Tibial nerve (tissue), 4 donors: Measurements from ENCODE around the gene FSTL1. TPM values are rescaled to one million over a fixed set of nuclear protein-coding genes. Genes with fewer than 3 reads are reported as not detected.

Experiments
- DNase-seq, 2 donors: peaks; one replicate each; pipeline ENCODE4 v3.0.0-alpha.2; 2019; ENCODE audit warnings: low spot score in 2 of 2
- H3K27ac ChIP-seq, 4 donors: fragments of 200-600 bp; sonication (generic) in 3 of 4; one replicate each; pipeline ENCODE4 v1.5.1; 2017 to 2019; ENCODE audit warnings: mild to moderate bottlenecking in 1 of 4
- H3K27me3 ChIP-seq, 2 donors: fragments of 200-600 bp; sonication (generic) in 1 of 2; one replicate each; pipeline versions ENCODE4 v1.5.1 to v1.6.0; 2017 to 2019
- H3K36me3 ChIP-seq, 3 donors: fragments of 200-600 bp; sonication (generic); one replicate each; pipeline ENCODE4 v1.5.1; 2018 to 2019
- H3K4me1 ChIP-seq, 4 donors: fragments of 200-600 bp; sonication (generic) in 3 of 4; one replicate each; pipeline ENCODE4 v1.5.1; 2017 to 2019
- H3K4me3 ChIP-seq, 4 donors: fragments of 200-600 bp; sonication (generic) in 3 of 4; one replicate each; pipeline ENCODE4 v1.5.1; 2017 to 2019; ENCODE audit warnings: mild to moderate bottlenecking in 1 of 4, moderate library complexity in 1 of 4
- H3K9me3 ChIP-seq, 4 donors: fragments of 200-600 bp; sonication (generic) in 3 of 4; one replicate each; pipeline ENCODE4 v1.5.1; 2017 to 2019
- CTCF ChIP-seq, 5 experiments: fragments of 200-600 bp in 3 of 5; fragments of 450-650 bp in 2 of 5; sonication (generic) in 3 of 5; IDR thresholded peaks; one replicate each; pipeline ENCODE4 v1.5.1; 2016 to 2019; ENCODE audit warnings: antibody characterized with exemption in 5 of 5, mild to moderate bottlenecking in 3 of 5, moderate library complexity in 2 of 5
- EP300 ChIP-seq, 2 donors: sonication (generic); formaldehyde crosslinking; IDR thresholded peaks; one replicate each; pipeline ENCODE4 v1.6.1; 2017; ENCODE audit warnings: antibody characterized with exemption in 2 of 2, mild to moderate bottlenecking in 1 of 2
- POLR2A ChIP-seq, 2 donors: fragments of 450-650 bp; IDR thresholded peaks; one replicate each; pipeline ENCODE4 v1.6.1; 2017; ENCODE audit warnings: antibody characterized with exemption in 2 of 2, mild to moderate bottlenecking in 2 of 2, moderate library complexity in 2 of 2
- WGBS, 2 donors: methylation state at CpG; one replicate each; pipeline ENCODE4 v1.1.5; 2018; 5-methylcytosine and 5-hydroxymethylcytosine counted together
- total RNA-seq, 4 donors: library from RNA; depleted of rRNA; stranded (reverse); fragments of >200 nt; gene quantifications; one replicate each; pipeline ENCODE4 v1.1.0, GENCODE V29; 2016

FSTL1 gene
- total RNA-seq, 4 donors from 2014 or later, result 389 to 942 (median 486) TPM

- Histone ChIP-seq H3K27ac (peak overlapping the region in 2 of 4 donors; percentile 60 to 77), H3K9me3 (no peaks in the 10 kb centered on the region), H3K4me1 (peaks cover 3 to 97% (median 36%) of the 10 kb centered on the region in 4 donors), H3K36me3 (peaks cover 0 to 20% (median 0%) of the 10 kb centered on the region in 3 donors), H3K4me3 (no peak overlapping the region), H3K27me3 (no peaks in the 10 kb centered on the region)
- TF ChIP-seq EP300 (IDR thresholded peaks at IDR 0.05), result no peak
- no peak for TF ChIP-seq CTCF (IDR thresholded peaks at IDR 0.05)
- no peak for TF ChIP-seq POLR2A (IDR thresholded peaks at IDR 0.05)
- WGBS, 2 donors, result 65 to 77% methylated on average over 4 of the region's 4 CpGs
- no peak for DNase-seq
These were observed 14.2 kb downstream of the FSTL1 start for GRCh38 chr3:120436523-120437050.

GRCh38 chr3:120435621-120436020 is 15.2 kb downstream of the FSTL1 start:
- H3K27me3 ChIP-seq, result no peaks in the 10 kb centered on the region
- DNase-seq, result no peak
- peak in 1 of 2 donors; percentile 24 for TF ChIP-seq EP300 (IDR thresholded peaks at IDR 0.05)
- TF ChIP-seq POLR2A (IDR thresholded peaks at IDR 0.05), result no peak
- no peak for TF ChIP-seq CTCF (IDR thresholded peaks at IDR 0.05)
- peak overlapping the region in 2 of 4 donors; percentile 60 to 77 for H3K27ac ChIP-seq
- peaks cover 0 to 21% (median 0%) of the 10 kb centered on the region in 3 donors for H3K36me3 ChIP-seq
- no peaks in the 10 kb centered on the region for H3K9me3 ChIP-seq
- 42 to 48% methylated on average over 4 of the region's 4 CpGs for WGBS, 2 donors
- no peak overlapping the region for H3K4me3 ChIP-seq
- H3K4me1 ChIP-seq, result peaks cover 3 to 97% (median 28%) of the 10 kb centered on the region in 4 donors

GRCh38 chr3:120433662-120434331 is 17.0 kb downstream of the FSTL1 start:
- Histone ChIP-seq H3K36me3 (peaks cover 0 to 21% (median 0%) of the 10 kb centered on the region in 3 donors), H3K9me3 (no peaks in the 10 kb centered on the region), H3K4me1 (peaks cover 3 to 97% (median 28%) of the 10 kb centered on the region in 4 donors), H3K4me3 (no peak overlapping the region), H3K27me3 (no peaks in the 10 kb centered on the region), H3K27ac (peak overlapping the region in 2 of 4 donors; percentile 60 to 77)
- TF ChIP-seq POLR2A (IDR thresholded peaks at IDR 0.05) (no peak), EP300 (IDR thresholded peaks at IDR 0.05) (no peak), CTCF (IDR thresholded peaks at IDR 0.05) (no peak)
- WGBS, 2 donors, result 83% methylated on average over 4 of the region's 4 CpGs
- no peak for DNase-seq

- peak overlapping the region in 3 of 4 donors; percentile 36 to 77 (median 74) for H3K27ac ChIP-seq
These were observed 18.5 kb downstream of the FSTL1 start for GRCh38 chr3:120432150-120432860.

More at GRCh38 chr3:120432150-120432860, 18.5 kb downstream of the FSTL1 start:
- Histone ChIP-seq H3K9me3 (no peaks in the 10 kb centered on the region), H3K4me3 (no peak overlapping the region), H3K27me3 (no peaks in the 10 kb centered on the region), H3K36me3 (peaks cover 0 to 22% (median 0%) of the 10 kb centered on the region in 3 donors), H3K4me1 (peaks cover 3 to 97% (median 33%) of the 10 kb centered on the region in 4 donors)
- TF ChIP-seq CTCF (IDR thresholded peaks at IDR 0.05) (no peak), EP300 (IDR thresholded peaks at IDR 0.05) (no peak), POLR2A (IDR thresholded peaks at IDR 0.05) (no peak)
- 33 to 34% methylated on average over 4 of the region's 4 CpGs for WGBS, 2 donors
- DNase-seq, result no peak
